Astrocyte of the hippocampus (primary cell): ENCODE results near the gene GDF11.

Source experiments
- DNase-seq: peaks from one replicate; pipeline ENCODE4 v3.0.0; 2011; ENCODE audit warnings: low read depth, low spot score

Gene GDF11

GRCh38 chr12:55742719-55743405 lies at the start of gene GDF11:
GDF11 (plus strand) TSS chr12:55743122; CDS start chr12:55743317, 195 bp downstream.
- DNase-seq: peak; percentile 92

GRCh38 chr12:55693323-55694187 lies 49.4 kb upstream of the GDF11 start:
- no peak for DNase-seq

DNA sequence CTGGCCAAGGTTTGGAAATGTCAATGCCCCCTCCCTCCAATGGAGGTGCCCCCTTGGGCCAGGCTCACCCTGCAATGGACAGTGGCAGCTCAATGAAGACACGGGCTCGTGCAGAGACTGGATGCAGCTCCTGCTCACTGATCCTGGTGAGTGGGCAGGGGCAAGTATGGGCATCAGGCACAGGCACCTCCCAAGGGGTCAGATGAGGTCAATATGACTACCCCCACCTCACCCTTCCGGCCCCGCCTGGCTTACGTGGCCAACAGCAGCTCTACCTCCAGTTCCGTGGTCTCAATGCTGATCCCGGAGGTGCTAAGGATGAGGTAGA lies 48.8 kb upstream of the GDF11 start:
- no peak for DNase-seq

DNA sequence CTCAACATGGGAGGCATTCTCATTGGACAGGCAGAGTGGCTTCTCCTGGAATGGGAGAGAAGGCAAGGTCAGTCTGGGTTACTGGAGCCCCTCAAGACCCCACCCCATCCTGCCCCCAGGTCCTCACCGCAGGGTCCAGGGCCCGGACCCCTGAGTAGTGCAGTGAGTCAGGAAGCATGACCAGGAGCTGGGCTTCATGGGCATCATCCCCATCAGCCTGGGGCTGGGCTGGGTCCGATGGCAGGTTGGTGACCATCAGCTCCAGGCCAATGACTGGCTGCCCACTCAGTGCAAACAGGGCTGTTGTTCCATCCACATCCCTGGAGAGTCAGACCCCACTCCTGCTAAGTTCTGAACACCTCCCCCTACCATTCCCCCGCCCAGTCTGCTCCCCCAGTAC lies 48.3 kb upstream of the GDF11 start:
- no peak for DNase-seq

GRCh38 chr12:55695349-55695748 lies 47.6 kb upstream of the GDF11 start:
- DNase-seq: no peak

DNA sequence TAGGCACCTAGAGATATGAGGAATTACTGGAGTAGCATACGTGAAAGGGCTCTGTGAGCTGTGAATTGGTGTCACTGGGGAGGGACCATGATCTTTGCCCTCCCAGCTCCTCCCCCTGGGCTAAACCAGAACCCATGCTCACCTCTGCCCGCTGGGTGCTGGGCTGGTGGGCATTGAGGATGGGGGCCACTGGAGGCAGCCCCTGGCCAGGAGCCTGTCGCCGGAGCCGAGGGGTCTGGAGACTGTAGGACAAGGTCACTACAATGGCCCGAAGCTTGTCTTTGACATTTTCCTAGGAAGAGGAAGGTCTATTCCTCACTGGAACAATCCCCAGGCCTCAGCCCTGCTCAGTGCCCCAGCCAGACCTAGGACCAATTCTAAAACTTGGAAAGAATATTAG lies 46.8 kb upstream of the GDF11 start:
- no peak for DNase-seq

DNA sequence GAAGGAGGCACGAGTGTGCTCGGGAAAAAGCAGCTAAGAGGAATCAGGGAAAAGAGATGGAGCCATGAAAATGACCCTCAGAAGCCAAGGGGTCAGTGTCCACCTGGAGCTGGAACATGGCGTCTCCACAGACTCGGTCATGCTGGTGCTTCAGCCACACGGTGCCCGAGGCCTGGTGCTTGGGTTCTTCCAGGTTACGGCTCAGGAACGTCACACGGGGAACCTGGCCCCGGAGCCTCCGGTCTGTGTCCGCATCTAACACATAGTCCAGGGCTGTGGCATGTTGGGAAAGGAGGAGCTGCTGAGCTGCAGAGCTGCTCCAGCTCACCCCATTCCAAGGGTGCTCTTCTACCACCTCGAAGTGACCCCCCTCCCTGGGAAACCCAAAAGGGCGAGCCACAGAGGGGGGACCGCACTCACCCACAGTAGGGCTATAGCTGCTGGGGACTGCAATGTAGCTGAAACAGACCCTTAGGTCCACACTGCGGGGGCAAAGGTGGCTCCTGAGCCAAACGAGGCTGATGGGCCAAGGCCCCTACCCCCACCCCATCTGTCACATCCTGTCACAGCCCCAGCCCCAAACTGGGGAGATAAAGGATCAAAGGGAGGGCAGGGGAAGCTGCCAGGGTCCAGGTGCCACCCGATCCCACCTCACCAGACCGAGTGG lies 46.0 kb upstream of the GDF11 start:
- DNase-seq: no peak

GRCh38 chr12:55697686-55698085 lies 45.2 kb upstream of the GDF11 start:
- no peak for DNase-seq

- DNase-seq: no peak
Observed at GRCh38 chr12:55698241-55698955, 44.5 kb upstream of the GDF11 start.

GRCh38 chr12:55698965-55699364 lies 44.0 kb upstream of the GDF11 start:
- DNase-seq: no peak

DNA sequence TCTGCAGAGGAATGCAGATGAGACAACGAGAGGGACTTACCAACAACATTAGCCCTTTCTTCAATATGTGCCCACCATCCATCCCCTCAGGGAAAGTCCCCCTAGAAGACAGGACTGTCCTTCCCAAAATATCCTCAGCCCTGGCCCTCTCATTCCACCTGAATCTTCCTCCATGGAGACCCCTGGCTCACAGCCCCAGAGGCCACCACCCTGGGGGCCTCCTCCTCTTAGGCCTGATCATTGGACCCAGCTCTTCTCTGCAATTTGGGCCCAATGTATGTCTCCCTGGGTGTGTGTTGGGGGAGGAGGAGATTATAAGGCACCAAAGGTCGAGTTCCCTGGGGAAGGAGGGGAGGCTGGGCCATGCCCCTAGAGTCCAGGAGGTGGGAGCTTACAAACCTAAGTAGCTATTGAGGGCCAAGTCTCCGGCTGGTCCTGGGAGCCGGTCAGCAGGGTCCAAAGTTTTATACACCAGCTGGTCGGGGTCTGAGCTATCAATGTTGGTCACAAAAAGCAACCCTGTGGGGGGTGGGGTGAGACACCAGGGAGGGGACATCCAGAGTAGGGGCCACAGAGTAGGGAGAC lies 43.4 kb upstream of the GDF11 start:
- DNase-seq: no peak

GRCh38 chr12:55700255-55701018 lies 42.5 kb upstream of the GDF11 start:
- peak; percentile 36 for DNase-seq

GRCh38 chr12:55702861-55703260 lies 40.1 kb upstream of the GDF11 start:
- DNase-seq: no peak

DNA sequence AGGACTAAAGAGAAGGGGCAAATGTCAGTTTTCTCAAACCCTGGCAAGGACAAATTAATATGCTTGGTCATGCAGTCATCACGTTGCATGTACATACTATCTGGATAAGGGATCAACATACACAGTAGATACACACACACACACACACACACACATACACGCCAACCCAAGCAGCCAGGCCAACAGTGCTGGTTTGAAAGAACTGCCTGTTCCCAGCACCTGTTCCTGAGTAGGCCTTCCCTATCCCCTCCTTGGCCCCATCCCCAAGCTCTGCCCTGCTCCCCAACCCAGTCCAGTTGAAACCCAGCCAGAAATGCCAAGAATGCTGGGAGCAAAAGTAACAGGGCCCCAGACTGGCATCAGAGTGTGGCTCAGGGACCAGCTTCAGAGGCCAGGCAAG lies 39.6 kb upstream of the GDF11 start:
- no peak for DNase-seq

GRCh38 chr12:55703901-55704761 lies 38.8 kb upstream of the GDF11 start:
- no peak for DNase-seq

DNA sequence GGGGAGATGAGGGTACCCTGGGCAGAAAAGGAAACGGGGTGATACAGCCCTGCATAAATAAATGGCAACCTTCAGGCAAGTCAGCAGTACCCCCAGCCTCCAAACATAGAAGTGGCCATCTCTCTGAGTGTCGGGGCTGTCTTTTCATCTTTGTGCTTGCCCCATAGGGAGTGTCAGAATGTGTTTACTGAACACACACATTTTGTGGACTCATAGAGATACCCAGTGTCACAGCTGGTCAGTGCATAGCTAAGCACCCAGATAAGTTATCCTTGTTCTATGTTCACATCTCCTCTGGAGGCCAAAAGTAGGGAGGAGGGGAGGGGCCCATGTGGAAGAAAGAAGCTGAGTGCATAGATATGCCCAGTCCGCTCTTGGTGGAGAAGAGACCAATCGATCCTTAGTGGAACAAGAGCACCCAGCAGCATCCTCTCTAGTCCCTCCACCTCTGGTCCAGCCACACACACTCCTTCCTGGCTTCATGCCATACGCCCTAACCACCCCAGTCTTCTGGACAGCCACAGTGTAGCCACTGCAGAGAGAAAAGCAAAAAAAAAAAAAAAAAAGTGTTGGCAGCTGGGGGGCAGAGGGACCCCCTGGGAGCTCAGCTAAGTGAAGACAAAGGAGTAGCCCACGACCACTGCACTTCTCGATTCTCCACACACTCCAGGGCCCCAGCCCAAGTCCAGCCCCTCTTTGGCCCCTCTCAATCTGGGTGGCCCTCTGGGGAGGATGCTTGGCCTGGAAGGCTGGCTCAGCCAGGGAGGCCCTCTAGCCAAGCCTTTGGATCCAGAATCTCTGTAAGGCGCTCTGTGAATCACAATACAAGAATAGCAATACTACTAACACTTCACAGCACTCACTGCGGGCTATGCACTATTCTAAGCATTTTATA lies 37.9 kb upstream of the GDF11 start:
- no peak for DNase-seq

DNA sequence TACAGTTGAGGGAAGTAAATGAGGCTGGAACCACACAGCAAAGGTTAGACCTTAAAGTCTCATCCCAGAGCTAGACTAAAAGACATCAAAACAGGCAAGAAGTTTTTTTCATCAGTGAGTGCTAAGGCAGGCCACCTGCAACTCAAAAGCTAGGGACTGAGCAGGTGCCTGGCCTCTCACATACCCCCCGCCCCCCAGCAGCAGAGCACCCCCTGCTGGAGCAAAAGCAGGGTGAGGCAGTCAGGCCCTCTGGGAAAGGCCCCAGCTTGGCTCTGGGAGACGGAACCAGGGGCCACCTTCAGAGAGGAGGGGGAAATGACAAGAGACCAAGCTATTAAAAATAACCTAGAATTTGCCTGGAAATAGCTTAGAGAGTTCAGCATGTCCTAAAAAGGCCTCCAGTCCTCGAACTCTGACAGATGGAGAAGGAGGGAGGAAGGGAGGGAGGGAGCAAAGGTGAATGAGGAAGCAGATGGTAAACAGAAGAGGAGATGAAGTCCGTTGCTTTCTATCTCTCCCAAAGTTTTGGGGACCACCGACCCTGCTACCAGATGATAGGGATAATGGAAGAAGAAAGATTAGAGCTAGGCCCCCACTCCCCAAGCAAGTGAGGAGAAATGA lies 37.0 kb upstream of the GDF11 start:
- no peak for DNase-seq

DNA sequence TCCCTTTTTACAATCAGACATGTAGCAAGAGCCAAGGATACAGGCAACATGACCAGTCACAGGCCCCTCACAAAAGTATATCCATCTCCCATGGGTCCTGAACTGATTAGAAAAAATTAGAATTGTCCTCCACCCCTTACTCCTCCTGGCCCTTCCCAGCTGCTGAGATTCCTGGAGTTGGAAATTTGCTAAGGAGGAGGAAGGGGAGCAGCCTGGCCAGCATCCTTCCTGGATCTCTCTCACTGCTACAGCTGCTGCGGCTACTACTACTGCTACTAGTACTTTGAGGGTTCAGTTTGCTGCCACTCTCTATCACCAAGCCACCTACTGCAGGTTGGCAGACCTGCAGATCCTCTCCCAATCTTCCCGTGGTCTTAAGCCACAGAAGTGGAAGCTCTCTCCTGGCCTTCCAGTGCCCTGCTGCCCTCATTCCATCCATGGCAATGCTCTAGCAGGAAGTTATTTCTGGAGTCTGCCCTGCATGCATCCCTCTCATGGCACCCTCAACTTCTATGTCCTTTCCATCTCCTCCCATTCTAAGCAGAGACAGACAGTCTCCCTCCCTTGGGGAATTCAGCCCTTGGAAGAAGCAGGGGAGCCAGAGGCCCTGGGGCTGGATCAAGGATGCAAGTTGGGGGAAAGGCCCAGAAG lies 36.2 kb upstream of the GDF11 start:
- no peak for DNase-seq
